GM12878 (cell line): ENCODE data around the gene PKM. TPM values are rescaled to one million over a fixed set of nuclear protein-coding genes. Genes with fewer than 3 reads are reported as not detected.

Experiments used
- ATAC-seq: fragments of 200-7000 bp; cut with Tn5 transposase; 3 replicates; pipeline ENCODE4 v1.9.1; 2020; ENCODE audit warnings: mild to moderate bottlenecking, moderate library complexity
- BruUV-seq: library from RNA; stranded (reverse); fragments of 400-500 nt; replicated peaks from 2 replicates; lab custom pipeline; 2021; lab: Mats Ljungman, UMichigan
- CTCF ChIA-PET: fragments of 300-600 bp; sonication (Branson Sonifier 250); formaldehyde crosslinking; extraction: SDS; loops from one replicate; lab custom pipeline; 2021; ENCODE audit warnings: inconsistent platforms; lab: Yijun Ruan, JAX
- POLR2A ChIA-PET: fragments of 350-600 bp; formaldehyde crosslinking; extraction: SDS; loops from one replicate; lab custom pipeline; 2021; ENCODE audit warnings: inconsistent platforms; lab: Charles Lee
- RAD21 ChIA-PET: fragments of 300-600 bp; sonication (Branson Sonifier 250); formaldehyde crosslinking; loops from one replicate; lab custom pipeline; 2023; ENCODE audit warnings: antibody characterized with exemption; ENCODE audit not compliant: unreplicated experiment; lab: Charles Lee
- SMC1A ChIA-PET: fragments of 300-600 bp; sonication (Branson Sonifier 250); formaldehyde crosslinking; loops from one replicate; lab custom pipeline; 2023; ENCODE audit not compliant: unreplicated experiment, uncharacterized antibody; lab: Charles Lee
- DNase-seq: peaks from one replicate; pipeline ENCODE4 v3.0.0-alpha.2; 2011; ENCODE audit warnings: low read depth, low spot score
- FAIRE-seq: peaks from 3 replicates; lab custom pipeline; 2011; peaks lifted over from hg19 to GRCh38; lab: Jason Lieb, UNC
- H2AFZ ChIP-seq: 2 replicates; pipeline ENCODE4 v1.6.0; 2011; ENCODE audit warnings: low read depth, low read length, control low read depth; ENCODE audit not compliant: control insufficient read depth
- H3K27ac ChIP-seq: 2 replicates; pipeline ENCODE4 v1.5.1; 2011; ENCODE audit warnings: control low read depth; ENCODE audit not compliant: control insufficient read depth, insufficient read depth
- H3K27me3 ChIP-seq, 2 experiments: replicated peaks in 1 of 2; 2 replicates each; pipeline versions ENCODE4 v1.6.0 to v1.6.1; 2011; ENCODE audit warnings: low read length in 1 of 2; ENCODE audit not compliant: control insufficient read depth in 2 of 2, insufficient read depth in 2 of 2
- H3K36me3 ChIP-seq, 2 experiments: 2 replicates each; pipeline ENCODE4 v1.5.1; 2011; ENCODE audit warnings: low read length in 1 of 2; ENCODE audit not compliant: control insufficient read depth in 2 of 2, insufficient read depth in 2 of 2
- H3K4me1 ChIP-seq: 2 replicates; pipeline ENCODE4 v1.6.1; 2011; ENCODE audit warnings: mild to moderate bottlenecking, low read length, moderate library complexity, mixed read lengths; ENCODE audit not compliant: control insufficient read depth, insufficient read depth
- H3K4me2 ChIP-seq: 2 replicates; pipeline ENCODE4 v1.6.0; 2011; ENCODE audit warnings: control low read depth; ENCODE audit not compliant: control insufficient read depth, insufficient read depth
- H3K4me3 ChIP-seq: fragments of 200-600 bp; sonication (generic); 2 replicates; pipeline ENCODE4 v1.5.1; 2016
- H3K79me2 ChIP-seq: 2 replicates; pipeline ENCODE4 v1.6.0; 2011; ENCODE audit warnings: low read length; ENCODE audit not compliant: control insufficient read depth, insufficient read depth
- H3K9ac ChIP-seq: 2 replicates; pipeline ENCODE4 v1.8.0; 2011; ENCODE audit warnings: low read length, control low read depth, mixed read lengths; ENCODE audit not compliant: control insufficient read depth, insufficient read depth
- H3K9me3 ChIP-seq: replicated peaks from 3 replicates; pipeline ENCODE4 v1.5.1; 2011; ENCODE audit warnings: mild to moderate bottlenecking, low read length; ENCODE audit not compliant: control insufficient read depth, insufficient read depth
- H4K20me1 ChIP-seq: 2 replicates; pipeline ENCODE4 v1.6.0; 2011; ENCODE audit not compliant: control insufficient read depth, insufficient read depth
- DPF2 ChIP-seq: fragments of 450-650 bp; IDR thresholded peaks from 2 replicates; pipeline ENCODE4 v1.6.1; 2017; ENCODE audit warnings: mild to moderate bottlenecking
- EZH2 ChIP-seq: IDR thresholded peaks from 2 replicates; pipeline ENCODE4 v1.6.1; 2012; ENCODE audit warnings: low read depth, mild to moderate bottlenecking, control low read depth, inconsistent platforms, low read length, borderline replicate concordance; ENCODE audit not compliant: control insufficient read depth
- HDGF ChIP-seq: fragments of 450-650 bp; IDR thresholded peaks from 2 replicates; pipeline ENCODE4 v1.6.1; 2016; ENCODE audit warnings: antibody characterized with exemption
- MYB ChIP-seq: fragments of 150-350 bp; IDR thresholded peaks from 2 replicates; pipeline ENCODE4 v1.6.1; 2014; ENCODE audit warnings: mild to moderate bottlenecking, low read depth, low read length, borderline replicate concordance
- NFXL1 ChIP-seq: fragments of 450-650 bp; IDR thresholded peaks from 2 replicates; pipeline ENCODE4 v1.6.1; 2017; ENCODE audit warnings: antibody characterized with exemption, mild to moderate bottlenecking, borderline replicate concordance
- NFYA ChIP-seq: IDR thresholded peaks from 2 replicates; pipeline ENCODE4 v1.6.1; 2011; ENCODE audit warnings: low read depth, mild to moderate bottlenecking, low read length, improper control_type of control experiment, borderline replicate concordance
- POLR2AphosphoS2 ChIP-seq: IDR thresholded peaks from 2 replicates; pipeline ENCODE4 v1.6.1; 2011; ENCODE audit warnings: low read depth, mild to moderate bottlenecking, low read length, improper control_type of control experiment, moderate library complexity
- RBBP5 ChIP-seq: fragments of 200-600 bp; sonication (generic); conservative IDR thresholded peaks from 2 replicates; pipeline ENCODE4 v1.6.1; 2016
- SRF ChIP-seq, 2 experiments: IDR thresholded peaks; 2 replicates each; pipeline ENCODE4 v1.6.1; 2011; ENCODE audit warnings: low read depth in 2 of 2, low read length in 2 of 2, mild to moderate bottlenecking in 1 of 2, moderate library complexity in 1 of 2
- STAT3 ChIP-seq: IDR thresholded peaks from 2 replicates; pipeline ENCODE4 v1.6.1; 2011; ENCODE audit warnings: low read depth, low read length, improper control_type of control experiment
- TAF1 ChIP-seq: IDR thresholded peaks from 2 replicates; pipeline ENCODE4 v1.6.1; 2011; ENCODE audit warnings: mild to moderate bottlenecking, low read depth, low read length, borderline replicate concordance
- TBL1XR1 ChIP-seq: IDR thresholded peaks from 2 replicates; pipeline ENCODE4 v1.6.1; 2012; ENCODE audit warnings: low read depth, low read length, improper control_type of control experiment
- YBX1 ChIP-seq: fragments of 450-650 bp; IDR thresholded peaks from 2 replicates; pipeline ENCODE4 v1.6.1; 2016; ENCODE audit warnings: antibody characterized with exemption
- ZNF622 ChIP-seq: fragments of 450-650 bp; IDR thresholded peaks from 2 replicates; pipeline ENCODE4 v1.6.1; 2017; ENCODE audit warnings: mild to moderate bottlenecking, inconsistent platforms
- WGBS: methylation state at CpG from one replicate; pipeline ENCODE4 v1.1.6; 2016; ENCODE audit warnings: low lambda C conversion rate; ENCODE audit not compliant: insufficient replicate concordance, insufficient coverage; ENCODE audit errors: missing lambda C conversion rate; 5-methylcytosine and 5-hydroxymethylcytosine counted together
- in situ Hi-C: fragments of 300-500 bp; cut with MboI; formaldehyde crosslinking; loops from 9 replicates; pipeline ENCODE4 v1.14.3; 2018; ENCODE audit warnings: mixed read lengths
- intact Hi-C: fragments of 100-400 bp; cut with micrococcal nuclease; formaldehyde crosslinking; loops from one replicate; pipeline ENCODE4 v1.14.2; 2022; ENCODE audit not compliant: unreplicated experiment
- polyA plus RNA-seq, 11 experiments: library from polyadenylated mRNA; depleted of rRNA in 4 of 11; unstranded in 6 of 11; stranded (reverse) in 5 of 11; fragments of >200 nt; fragmentation: Nextera tagmentation in 4 of 11; fragmentation: Illumina TruSeq in 1 of 11; extraction: Ambion mirVana in 4 of 11; extraction: Trizol in 1 of 11; gene quantifications; 1 replicate in 1 of 11; 2 replicates in 10 of 11; pipeline versions ENCODE4 v1.2.1 to v1.2.3, GENCODE V29; 2011 to 2016; ENCODE audit warnings: inconsistent platforms in 2 of 11, missing spikeins in 2 of 11, low read depth in 1 of 11
- total RNA-seq, 4 experiments: library from RNA; depleted of rRNA in 3 of 4; stranded (reverse); fragments of >200 nt in 3 of 4; fragmentation: Illumina TruSeq in 1 of 4; extraction: Trizol in 1 of 4; gene quantifications; 2 replicates each; pipeline versions ENCODE4 v1.2.1 to v1.2.3, GENCODE V29; 2013 to 2021

PKM gene
- total and polyA plus RNA-seq, 10 of the 15 experiments (the other 5 are each of a cell fraction or from before 2014, with no cell fraction given): 491 to 2,011 (median 1,433) TPM

GRCh38 chr15:72161361-72162132, 69.4 kb downstream of the PKM start:
- in situ Hi-C loops (no loop called here), intact Hi-C loops (no loop called here)
- Histone ChIP-seq H3K27ac (no peak overlapping the region), H3K9me3 (no peaks in the 10 kb centered on the region), H3K27me3 (no peaks in the 10 kb centered on the region), H3K4me1 (no peaks in the 10 kb centered on the region), H2AFZ (no peak overlapping the region), H3K79me2 (no peaks in the 10 kb centered on the region), H4K20me1 (no peaks in the 10 kb centered on the region), H3K9ac (no peak overlapping the region), H3K36me3 (no peaks in the 10 kb centered on the region), H3K4me3 (no peak overlapping the region), H3K4me2 (no peak overlapping the region)
- RAD21 ChIA-PET: no interaction called here
- BruUV-seq: no TSS peak
- CTCF ChIA-PET: no interaction called here
- 56% methylated on average over 7 of the region's 7 CpGs for WGBS
- ATAC-seq (no peak), FAIRE-seq (no peak), DNase-seq (no peak)
- SMC1A ChIA-PET: no interaction called here
- no peak for TF ChIP-seq STAT3
- no peak for TF ChIP-seq MYB
- TF ChIP-seq EZH2: no peak
- no peak for TF ChIP-seq TAF1
- TF ChIP-seq POLR2AphosphoS2: no peak
- no peak for TF ChIP-seq DPF2
- no peak for TF ChIP-seq HDGF
- no peak for TF ChIP-seq NFYA
- no peak for TF ChIP-seq RBBP5
- TF ChIP-seq YBX1: no peak
- no peak for TF ChIP-seq SRF (IDR thresholded peaks at IDR 0.05; ENCODE audit: low read depth in 2 of 2, low read length in 2 of 2)
- TF ChIP-seq NFXL1: no peak
- no peak for TF ChIP-seq TBL1XR1
- TF ChIP-seq ZNF622: no peak
- POLR2A ChIA-PET: no interaction called here
